GM13977 (cell line): Measurements from ENCODE around the gene IQCK.

Experiments
- DNase-seq: peaks from one replicate; pipeline ENCODE4 v3.0.0; 2012; ENCODE audit warnings: low spot score
- in situ Hi-C: fragments of 300-500 bp; cut with MboI; formaldehyde crosslinking; loops from one replicate; pipeline ENCODE4 v1.12.0; 2022; ENCODE audit warnings: low sequenced_read_pairs, low pct_unique_long_range_greater_than_20kb, mixed read lengths, inconsistent platforms; ENCODE audit not compliant: unreplicated experiment
- TF ChIP-seq, protein P1 (sequence below): IDR thresholded peaks from 2 replicates; pipeline ENCODE4 v1.5.1; 2012; ENCODE audit warnings: mild to moderate bottlenecking, control low read depth; ENCODE audit not compliant: insufficient read depth; ENCODE audit errors: extremely low read depth, missing control alignments

Gene IQCK

DNA sequence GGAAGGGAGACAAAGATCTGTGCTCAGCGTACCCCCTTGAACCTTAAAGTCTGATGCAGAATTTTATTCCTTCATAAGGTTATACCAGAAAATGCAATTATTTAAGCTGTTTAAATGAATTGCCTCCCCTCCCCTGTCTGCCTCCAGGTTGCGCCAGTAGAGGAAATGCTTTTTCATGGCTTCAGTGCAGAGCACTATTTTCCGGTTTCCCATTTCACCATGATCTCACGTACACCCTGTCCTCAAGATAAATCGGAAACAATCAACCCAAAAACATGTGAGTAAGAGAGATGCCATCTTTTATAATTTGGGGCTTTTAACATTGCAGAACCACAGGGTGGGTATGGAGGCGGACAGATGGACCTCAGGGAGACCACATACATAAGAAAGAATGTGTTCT lies 15.5 kb downstream of the IQCK start:
- TF ChIP-seq, protein P1, sequence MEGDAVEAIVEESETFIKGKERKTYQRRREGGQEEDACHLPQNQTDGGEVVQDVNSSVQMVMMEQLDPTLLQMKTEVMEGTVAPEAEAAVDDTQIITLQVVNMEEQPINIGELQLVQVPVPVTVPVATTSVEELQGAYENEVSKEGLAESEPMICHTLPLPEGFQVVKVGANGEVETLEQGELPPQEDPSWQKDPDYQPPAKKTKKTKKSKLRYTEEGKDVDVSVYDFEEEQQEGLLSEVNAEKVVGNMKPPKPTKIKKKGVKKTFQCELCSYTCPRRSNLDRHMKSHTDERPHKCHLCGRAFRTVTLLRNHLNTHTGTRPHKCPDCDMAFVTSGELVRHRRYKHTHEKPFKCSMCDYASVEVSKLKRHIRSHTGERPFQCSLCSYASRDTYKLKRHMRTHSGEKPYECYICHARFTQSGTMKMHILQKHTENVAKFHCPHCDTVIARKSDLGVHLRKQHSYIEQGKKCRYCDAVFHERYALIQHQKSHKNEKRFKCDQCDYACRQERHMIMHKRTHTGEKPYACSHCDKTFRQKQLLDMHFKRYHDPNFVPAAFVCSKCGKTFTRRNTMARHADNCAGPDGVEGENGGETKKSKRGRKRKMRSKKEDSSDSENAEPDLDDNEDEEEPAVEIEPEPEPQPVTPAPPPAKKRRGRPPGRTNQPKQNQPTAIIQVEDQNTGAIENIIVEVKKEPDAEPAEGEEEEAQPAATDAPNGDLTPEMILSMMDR, result no peak
- in situ Hi-C loops, result no loop called here
- no peak for DNase-seq

DNA sequence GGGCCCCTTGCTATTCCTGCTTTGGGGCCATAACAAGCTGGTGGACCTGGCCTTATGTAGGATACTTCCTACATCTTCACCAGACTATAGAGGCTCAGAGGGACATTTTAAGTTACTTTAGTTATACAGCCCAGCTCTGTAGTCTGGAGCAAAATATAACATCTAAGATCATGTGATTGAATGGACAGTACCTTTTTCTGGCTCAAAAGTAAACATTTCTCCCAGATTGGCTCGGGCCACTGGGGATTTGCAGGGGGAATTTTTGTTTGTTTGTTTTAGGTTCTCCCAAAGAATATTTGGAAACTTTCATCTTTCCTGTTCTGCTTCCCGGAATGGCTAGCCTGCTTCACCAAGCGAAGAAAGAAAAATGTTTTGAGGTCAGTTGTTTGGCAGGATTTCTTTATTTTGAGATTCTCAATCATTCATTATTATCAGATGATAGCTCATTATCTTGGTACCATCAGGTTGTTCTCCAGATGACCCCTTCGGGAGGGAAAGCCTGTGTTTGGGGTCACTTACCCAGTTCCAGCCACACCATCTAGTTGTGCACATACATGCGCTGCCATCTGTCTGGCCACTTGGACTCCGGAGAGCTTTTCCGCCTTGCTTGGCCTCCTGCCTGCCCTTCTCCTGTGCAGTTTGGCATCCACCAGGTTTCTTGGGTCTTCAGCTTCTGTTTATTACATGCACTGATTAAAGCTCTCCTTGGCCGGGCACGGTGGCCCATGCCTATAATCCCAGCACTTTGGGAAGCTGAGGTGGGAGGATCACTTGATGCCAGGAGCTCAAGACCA lies 17.2 kb downstream of the IQCK start:
- in situ Hi-C loops, result no loop called here
- DNase-seq, result no peak
- TF ChIP-seq, protein P1, result no peak

DNA sequence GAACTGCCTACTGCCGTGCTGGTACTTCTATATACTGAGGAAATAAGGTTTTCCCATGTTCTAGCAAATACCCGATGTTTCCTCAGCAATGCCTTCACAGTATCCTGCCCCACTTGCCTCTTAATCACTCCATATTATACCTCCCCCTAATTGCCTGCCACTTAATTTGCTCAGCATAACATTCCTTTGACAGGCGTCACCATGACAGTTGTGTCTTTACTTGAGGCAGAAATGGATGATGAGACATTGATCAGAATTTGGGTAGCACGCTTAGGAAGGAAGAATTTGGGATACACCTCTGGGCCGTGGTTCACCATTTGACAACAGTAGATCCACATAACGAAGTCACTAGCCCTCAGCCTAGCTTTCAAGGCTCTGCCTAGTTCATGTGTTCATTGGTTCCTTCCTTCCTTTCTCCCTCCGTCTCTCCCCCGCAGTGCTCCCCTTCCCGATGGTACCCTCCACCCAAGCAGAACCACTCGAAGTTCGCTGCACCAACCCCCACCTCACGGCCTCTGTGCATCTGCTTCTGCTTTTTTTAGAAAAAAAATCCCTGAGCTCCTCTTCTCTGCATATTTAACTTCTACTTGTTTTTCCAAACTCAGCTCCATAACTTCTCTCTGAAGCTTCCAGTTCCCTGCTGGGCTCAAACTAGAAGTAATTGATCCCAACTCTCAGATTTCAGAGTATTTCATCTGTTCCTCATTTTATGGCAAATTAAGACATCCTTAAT lies 19.4 kb downstream of the IQCK start:
- no peak for DNase-seq
- in situ Hi-C loops, result no loop called here
- TF ChIP-seq, protein P1, result no peak

DNA sequence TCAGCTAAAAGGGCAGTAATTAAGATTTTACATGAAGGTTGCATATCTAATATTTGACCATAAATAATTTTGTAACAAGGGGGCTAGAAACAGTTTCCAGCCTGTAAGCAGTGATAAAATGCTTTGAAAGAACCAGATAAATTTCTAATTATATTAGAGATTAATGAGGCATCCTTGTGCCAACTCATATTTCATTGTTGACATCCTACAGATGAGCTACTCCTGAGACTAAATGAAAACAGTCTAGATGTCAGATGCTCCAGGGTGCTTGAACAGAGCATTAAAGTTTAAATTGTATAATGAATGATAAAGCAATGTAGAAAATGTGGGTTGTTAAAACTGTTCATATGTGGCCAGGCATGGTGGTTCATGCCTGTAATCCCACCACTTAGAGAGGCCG lies 23.3 kb downstream of the IQCK start:
- TF ChIP-seq, protein P1, result no peak
- no peak for DNase-seq
- in situ Hi-C loops, result no loop called here

DNA sequence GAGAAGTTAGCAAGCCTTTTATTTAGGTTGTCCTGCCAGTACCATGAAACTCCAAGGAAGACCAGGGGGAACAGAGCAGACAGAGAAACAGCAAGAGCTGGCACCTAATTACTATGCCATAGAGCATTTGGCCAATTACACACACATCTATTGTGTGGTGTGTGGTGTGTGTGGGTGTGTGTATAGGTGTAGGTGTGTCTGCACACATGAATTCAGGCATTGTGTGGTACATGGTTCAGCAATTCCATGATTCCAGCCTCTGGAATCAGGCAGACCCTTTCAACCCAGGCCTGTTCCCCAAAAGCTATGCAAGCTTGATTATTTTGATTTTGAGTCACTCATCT lies 25.7 kb downstream of the IQCK start:
- in situ Hi-C loops, result no loop called here
- TF ChIP-seq, protein P1, result no peak
- no peak for DNase-seq

DNA sequence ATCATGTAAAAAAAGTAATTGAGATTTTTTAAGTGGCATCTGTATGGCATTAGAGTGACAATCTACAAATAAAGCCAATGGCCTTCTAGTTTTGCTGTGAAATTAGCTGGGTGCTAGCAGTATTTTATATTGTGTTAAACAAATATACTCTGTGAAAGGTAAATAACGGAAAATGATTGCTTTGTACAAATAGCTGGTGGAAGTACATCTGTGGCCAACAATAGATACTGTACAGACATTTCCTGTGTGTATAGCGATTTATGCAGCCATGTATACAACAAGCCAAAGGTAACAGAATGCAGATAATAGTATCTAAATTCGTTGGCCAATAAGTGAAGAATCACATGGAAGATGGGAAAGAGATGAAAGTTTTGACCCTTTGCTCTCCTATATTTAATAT lies 26.6 kb downstream of the IQCK start:
- in situ Hi-C loops, result no loop called here
- no peak for DNase-seq
- TF ChIP-seq, protein P1, result no peak
